ENCODE data around the gene PTPN18.

DNA sequence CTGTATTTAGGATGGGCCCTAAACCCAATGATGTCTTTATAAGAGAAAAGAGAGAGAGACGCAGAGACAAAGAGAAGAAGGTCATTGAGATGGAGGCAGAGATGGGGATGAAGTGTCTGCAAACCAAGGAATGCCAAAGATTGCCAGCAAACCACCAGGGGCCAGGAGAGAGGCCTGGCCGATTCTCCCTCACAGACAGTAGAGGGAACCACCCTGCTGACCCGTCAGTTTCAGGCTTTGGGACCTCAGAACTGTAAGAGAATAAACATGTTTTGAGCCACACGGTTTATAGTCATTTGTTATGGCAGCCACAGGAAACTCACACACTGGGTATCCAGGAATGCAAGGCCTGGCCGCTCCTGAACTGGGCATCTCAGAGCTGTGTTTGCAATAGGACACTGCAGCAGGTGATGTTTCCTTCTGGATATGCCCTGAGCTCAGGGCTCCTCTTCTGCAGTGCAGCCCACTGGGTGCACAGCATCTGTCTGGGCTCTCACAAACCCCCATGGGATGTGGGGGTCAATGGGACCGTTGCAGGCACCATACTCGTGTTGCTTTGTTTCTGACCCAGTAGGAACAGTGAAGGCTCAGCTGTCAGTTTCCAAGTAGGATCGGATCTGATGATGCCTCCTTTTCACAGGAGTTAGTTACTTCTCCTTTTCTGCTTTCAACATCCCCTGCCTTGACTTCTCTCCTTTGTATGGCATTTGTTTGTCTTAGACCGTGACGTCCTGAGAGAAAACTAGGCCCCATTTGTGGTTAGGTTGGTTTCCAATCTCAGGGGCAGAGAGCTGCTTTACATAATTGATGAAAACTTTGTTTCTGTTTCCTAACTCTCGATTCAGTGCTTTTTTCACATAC is 20.8 kb downstream of the PTPN18 start:
- TF ChIP-seq RAD21 (IDR thresholded peaks at IDR 0.05; ENCODE audit: low read length) (no peak), BHLHE40 (IDR thresholded peaks at IDR 0.05; ENCODE audit: low read depth, low read length) (no peak), MAZ (IDR thresholded peaks at IDR 0.05; ENCODE audit: borderline replicate concordance, low read depth, low read length) (no peak), POLR2A (IDR thresholded peaks at IDR 0.05; ENCODE audit: low read depth, low read length) (no peak)
- TF ChIP-seq, protein P1, sequence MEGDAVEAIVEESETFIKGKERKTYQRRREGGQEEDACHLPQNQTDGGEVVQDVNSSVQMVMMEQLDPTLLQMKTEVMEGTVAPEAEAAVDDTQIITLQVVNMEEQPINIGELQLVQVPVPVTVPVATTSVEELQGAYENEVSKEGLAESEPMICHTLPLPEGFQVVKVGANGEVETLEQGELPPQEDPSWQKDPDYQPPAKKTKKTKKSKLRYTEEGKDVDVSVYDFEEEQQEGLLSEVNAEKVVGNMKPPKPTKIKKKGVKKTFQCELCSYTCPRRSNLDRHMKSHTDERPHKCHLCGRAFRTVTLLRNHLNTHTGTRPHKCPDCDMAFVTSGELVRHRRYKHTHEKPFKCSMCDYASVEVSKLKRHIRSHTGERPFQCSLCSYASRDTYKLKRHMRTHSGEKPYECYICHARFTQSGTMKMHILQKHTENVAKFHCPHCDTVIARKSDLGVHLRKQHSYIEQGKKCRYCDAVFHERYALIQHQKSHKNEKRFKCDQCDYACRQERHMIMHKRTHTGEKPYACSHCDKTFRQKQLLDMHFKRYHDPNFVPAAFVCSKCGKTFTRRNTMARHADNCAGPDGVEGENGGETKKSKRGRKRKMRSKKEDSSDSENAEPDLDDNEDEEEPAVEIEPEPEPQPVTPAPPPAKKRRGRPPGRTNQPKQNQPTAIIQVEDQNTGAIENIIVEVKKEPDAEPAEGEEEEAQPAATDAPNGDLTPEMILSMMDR (conservative IDR thresholded peaks at IDR 0.05; ENCODE audit: low read depth, low read length): no peak
- TF ChIP-seq, protein P2, sequence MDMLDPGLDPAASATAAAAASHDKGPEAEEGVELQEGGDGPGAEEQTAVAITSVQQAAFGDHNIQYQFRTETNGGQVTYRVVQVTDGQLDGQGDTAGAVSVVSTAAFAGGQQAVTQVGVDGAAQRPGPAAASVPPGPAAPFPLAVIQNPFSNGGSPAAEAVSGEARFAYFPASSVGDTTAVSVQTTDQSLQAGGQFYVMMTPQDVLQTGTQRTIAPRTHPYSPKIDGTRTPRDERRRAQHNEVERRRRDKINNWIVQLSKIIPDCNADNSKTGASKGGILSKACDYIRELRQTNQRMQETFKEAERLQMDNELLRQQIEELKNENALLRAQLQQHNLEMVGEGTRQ (IDR thresholded peaks at IDR 0.05; ENCODE audit: low read depth, low read length): no peak

Data from IMR-90 (cell line).